Gastroesophageal sphincter (tissue), 4 donors: ENCODE data around the gene WBP4. TPM values are rescaled to one million over a fixed set of nuclear protein-coding genes. Genes with fewer than 3 reads are reported as not detected.

Experiments
- ATAC-seq: fragments of 150-250 bp; one replicate; pipeline ENCODE4 v1.9.1; 2016; ENCODE audit warnings: mild to moderate bottlenecking, moderate library complexity
- H3K27ac ChIP-seq, 4 donors: fragments of 200-600 bp; sonication (generic) in 3 of 4; 1 replicate in 3 of 4; 2 replicates in 1 of 4; pipeline ENCODE4 v1.5.1; 2016 to 2019
- H3K27me3 ChIP-seq: fragments of 200-600 bp; sonication (generic); one replicate; pipeline ENCODE4 v1.5.1; 2019
- H3K36me3 ChIP-seq, 2 donors: fragments of 200-600 bp; sonication (generic); one replicate each; pipeline ENCODE4 v1.5.1; 2019; ENCODE audit warnings: control low read depth in 1 of 2
- H3K4me1 ChIP-seq, 3 donors: fragments of 200-600 bp; sonication (generic); 1 replicate in 2 of 3; 2 replicates in 1 of 3; pipeline ENCODE4 v1.5.1; 2016 to 2019; ENCODE audit warnings: control low read depth in 2 of 3
- H3K4me3 ChIP-seq, 2 donors: fragments of 200-600 bp; sonication (generic); one replicate each; pipeline ENCODE4 v1.5.1; 2019; ENCODE audit warnings: mild to moderate bottlenecking in 1 of 2, moderate library complexity in 1 of 2
- H3K9me3 ChIP-seq, 3 donors: fragments of 200-600 bp; sonication (generic); one replicate each; pipeline ENCODE4 v1.5.1; 2017 to 2019; ENCODE audit warnings: control low read depth in 2 of 3
- CTCF ChIP-seq, 4 experiments: fragments of 200-600 bp in 2 of 4; fragments of 450-650 bp in 2 of 4; sonication (generic) in 1 of 4; IDR thresholded peaks; one replicate each; pipeline ENCODE4 v1.5.1; 2017 to 2019; ENCODE audit warnings: antibody characterized with exemption in 4 of 4, mild to moderate bottlenecking in 2 of 4, moderate library complexity in 2 of 4
- EP300 ChIP-seq: sonication (generic); formaldehyde crosslinking; IDR thresholded peaks from one replicate; pipeline ENCODE4 v1.6.1; 2017; ENCODE audit warnings: antibody characterized with exemption, mild to moderate bottlenecking
- POLR2A ChIP-seq, 2 donors: fragments of 450-650 bp; IDR thresholded peaks; one replicate each; pipeline ENCODE4 v1.6.1; 2017; ENCODE audit warnings: antibody characterized with exemption in 2 of 2, mild to moderate bottlenecking in 2 of 2, moderate library complexity in 1 of 2
- POLR2AphosphoS5 ChIP-seq: sonication (generic); formaldehyde crosslinking; IDR thresholded peaks from one replicate; pipeline ENCODE4 v1.6.1; 2017; ENCODE audit warnings: antibody characterized with exemption
- WGBS, 2 donors: methylation state at CpG; one replicate each; pipeline ENCODE4 v1.1.5; 2018; ENCODE audit warnings: low coverage in 1 of 2; 5-methylcytosine and 5-hydroxymethylcytosine counted together
- total RNA-seq, 4 donors: library from RNA; depleted of rRNA; stranded (reverse); fragments of >200 nt; gene quantifications; one replicate each; pipeline ENCODE4 v1.1.0, GENCODE V29; 2016

WBP4 gene
- total RNA-seq, 4 donors from 2014 or later: 19.3 to 33.1 (median 25.1) TPM

DNA sequence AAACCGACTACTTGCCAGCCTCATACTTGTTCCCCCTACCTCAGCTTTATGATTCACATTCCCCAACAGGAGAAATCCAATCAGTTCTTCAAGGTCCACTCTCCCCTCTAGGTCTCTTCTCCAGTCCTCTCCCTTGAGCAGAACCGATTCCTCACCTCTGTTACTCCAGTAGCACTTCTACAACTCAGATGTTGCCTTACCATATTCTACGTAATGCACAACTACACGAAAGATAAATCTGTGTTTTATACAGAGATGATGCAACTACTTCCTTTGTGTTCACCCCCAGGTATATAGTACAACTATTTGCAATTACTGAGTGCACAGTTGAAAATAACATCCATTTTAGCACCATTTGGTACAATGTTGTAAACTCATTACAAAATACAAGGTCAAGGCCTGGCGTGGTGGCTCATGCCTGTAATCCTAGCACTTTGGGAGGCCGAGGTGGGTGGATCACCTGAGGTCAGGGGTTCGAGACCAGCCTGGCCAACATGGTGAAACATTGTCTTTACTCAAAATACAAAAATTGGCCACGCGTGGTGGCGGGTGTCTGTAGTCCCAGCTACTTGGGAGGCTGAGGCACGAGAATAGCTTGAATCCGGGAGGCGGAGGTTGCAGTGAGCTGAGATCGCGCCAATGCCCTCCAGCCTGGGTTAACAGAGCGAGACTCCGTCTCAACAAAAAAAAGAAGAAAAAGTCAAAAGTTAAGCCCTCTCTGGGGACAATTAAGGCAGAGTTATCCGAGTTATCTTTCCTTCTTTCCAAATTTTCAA lies 2.8 kb upstream of the WBP4 start:
- H3K4me3 ChIP-seq: peak overlapping the region; percentile 44 to 80
- TF ChIP-seq CTCF (IDR thresholded peaks at IDR 0.05) (no peak), EP300 (no peak), POLR2A (IDR thresholded peaks at IDR 0.05) (no peak), POLR2AphosphoS5 (no peak)
- no peaks in the 10 kb centered on the region for H3K27me3 ChIP-seq
- H3K27ac ChIP-seq: peak overlapping the region; percentile 56 to 99 (median 98)
- no peaks in the 10 kb centered on the region for H3K9me3 ChIP-seq
- H3K4me1 ChIP-seq: peaks cover 7 to 71% (median 31%) of the 10 kb centered on the region in 3 donors
- 76 to 81% methylated on average over 15 to 18 of the region's 18 CpGs for WGBS, 2 donors
- H3K36me3 ChIP-seq: no peaks in the 10 kb centered on the region
- no peak for ATAC-seq

GRCh38 chr13:41059456-41060081 lies 1.7 kb upstream of the WBP4 start:
- TF ChIP-seq POLR2A (IDR thresholded peaks at IDR 0.05) (no peak), CTCF (IDR thresholded peaks at IDR 0.05) (no peak), EP300 (no peak), POLR2AphosphoS5 (no peak)
- H3K9me3 ChIP-seq: no peaks in the 10 kb centered on the region
- H3K4me3 ChIP-seq: peak overlapping the region; percentile 44 to 80
- H3K27me3 ChIP-seq: no peaks in the 10 kb centered on the region
- no peaks in the 10 kb centered on the region for H3K36me3 ChIP-seq
- WGBS, 2 donors: 0 to 1% methylated on average over 13 to 15 of the region's 15 CpGs
- ATAC-seq: no peak
- peak overlapping the region; percentile 97 to 99 (median 99) for H3K27ac ChIP-seq
- H3K4me1 ChIP-seq: peaks cover 13 to 71% (median 35%) of the 10 kb centered on the region in 3 donors

GRCh38 chr13:41060082-41060723 lies 1.1 kb upstream of the WBP4 start:
- Histone ChIP-seq H3K36me3 (no peaks in the 10 kb centered on the region), H3K4me1 (peaks cover 10 to 71% (median 35%) of the 10 kb centered on the region in 3 donors), H3K4me3 (peak overlapping the region; percentile 44 to 80), H3K27me3 (no peaks in the 10 kb centered on the region), H3K9me3 (no peaks in the 10 kb centered on the region), H3K27ac (peak overlapping the region; percentile 97 to 99 (median 99))
- TF ChIP-seq POLR2A (IDR thresholded peaks at IDR 0.05) (peak; percentile 73 to 82), CTCF (IDR thresholded peaks at IDR 0.05) (peak in 2 of 4 experiments; percentile 19 to 33), POLR2AphosphoS5 (peak; percentile 75), EP300 (no peak)
- ATAC-seq: peak; percentile 70
- WGBS, 2 donors: 1% methylated on average over 20 to 37 of the region's 57 CpGs

GRCh38 chr13:41060724-41061074 lies 610 bp upstream of the WBP4 start:
- Histone ChIP-seq H3K9me3 (no peaks in the 10 kb centered on the region), H3K27me3 (no peaks in the 10 kb centered on the region), H3K36me3 (peaks cover 0 to 2% of the 10 kb centered on the region in 2 donors), H3K4me1 (peaks cover 14 to 71% (median 32%) of the 10 kb centered on the region in 3 donors), H3K27ac (peak overlapping the region; percentile 97 to 99 (median 99)), H3K4me3 (peak overlapping the region; percentile 44 to 80)
- TF ChIP-seq EP300 (no peak), POLR2AphosphoS5 (no peak), CTCF (IDR thresholded peaks at IDR 0.05) (no peak), POLR2A (IDR thresholded peaks at IDR 0.05) (no peak)
- peak; percentile 38 for ATAC-seq
- WGBS, 2 donors: 0% methylated on average over 4 to 6 of the region's 35 CpGs
